ENCODE results near the gene GPHN.
"Not testable (repeated sequence)": the region's sequence is repeated elsewhere in the genome, so short reads cannot be mapped to it uniquely, and the experiment has no call there.

GPHN gene

GRCh38 chr14:66815687-66816086 is 307.7 kb downstream of the GPHN start:
- no peak for DNase-seq

GRCh38 chr14:66824251-66824650 is 316.3 kb downstream of the GPHN start:
- no peak for DNase-seq

GRCh38 chr14:66827182-66827581 is 319.2 kb downstream of the GPHN start:
- no peak for DNase-seq

- no peak for DNase-seq
These were observed 323.2 kb downstream of the GPHN start for GRCh38 chr14:66831173-66831572.

GRCh38 chr14:66833816-66834215 is 325.9 kb downstream of the GPHN start:
- DNase-seq, result no peak

- not testable (repeated sequence) for DNase-seq
These were observed 329.5 kb downstream of the GPHN start for GRCh38 chr14:66837436-66837835.

GRCh38 chr14:66842911-66843512 is 335.1 kb downstream of the GPHN start:
- no peak for DNase-seq

- DNase-seq, result no peak
These were observed 342.4 kb downstream of the GPHN start for GRCh38 chr14:66850258-66850888.

- no peak for DNase-seq
These were observed 345.4 kb downstream of the GPHN start for GRCh38 chr14:66853311-66853710.

GRCh38 chr14:66857867-66858266 is 349.9 kb downstream of the GPHN start:
- DNase-seq, result no peak

GRCh38 chr14:66859063-66859671 is 351.2 kb downstream of the GPHN start:
- no peak for DNase-seq

- no peak for DNase-seq
These were observed 373.6 kb downstream of the GPHN start for GRCh38 chr14:66881596-66881995.

- DNase-seq, result no peak
These were observed 376.2 kb downstream of the GPHN start for GRCh38 chr14:66884149-66884548.

GRCh38 chr14:66900719-66901118 is 392.8 kb downstream of the GPHN start:
- DNase-seq, result no peak

GRCh38 chr14:66910311-66910840 is 402.4 kb downstream of the GPHN start:
- DNase-seq, result no peak

- no peak for DNase-seq
These were observed 408.5 kb downstream of the GPHN start for GRCh38 chr14:66916421-66916820.

- no peak for DNase-seq
These were observed 410.6 kb downstream of the GPHN start for GRCh38 chr14:66918527-66918926.

GRCh38 chr14:66920196-66920595 is 412.2 kb downstream of the GPHN start:
- no peak for DNase-seq

- no peak for DNase-seq
These were observed 415.3 kb downstream of the GPHN start for GRCh38 chr14:66923251-66923650.

- no peak for DNase-seq
These were observed 431.5 kb downstream of the GPHN start for GRCh38 chr14:66939409-66939808.

- peak; percentile 1 for DNase-seq
These were observed 436.9 kb downstream of the GPHN start for GRCh38 chr14:66944872-66945271.

GRCh38 chr14:66955159-66955558 is 447.2 kb downstream of the GPHN start:
- DNase-seq, result no peak

GRCh38 chr14:66959437-66960050 is 451.6 kb downstream of the GPHN start:
- no peak for DNase-seq

- DNase-seq, result no peak
These were observed 457.9 kb downstream of the GPHN start for GRCh38 chr14:66965831-66966230.
